GM18861 (cell line): ENCODE data around the gene HPSE2.
"Not testable (repeated sequence)": the region's sequence is repeated elsewhere in the genome, so short reads cannot be mapped to it uniquely, and the experiment has no call there.

Experiments
- ATAC-seq: cut with Tn5 transposase; IDR thresholded peaks from one replicate; pipeline ENCODE4 v1.9.1; 2021; ENCODE audit not compliant: unreplicated experiment

Gene HPSE2

DNA sequence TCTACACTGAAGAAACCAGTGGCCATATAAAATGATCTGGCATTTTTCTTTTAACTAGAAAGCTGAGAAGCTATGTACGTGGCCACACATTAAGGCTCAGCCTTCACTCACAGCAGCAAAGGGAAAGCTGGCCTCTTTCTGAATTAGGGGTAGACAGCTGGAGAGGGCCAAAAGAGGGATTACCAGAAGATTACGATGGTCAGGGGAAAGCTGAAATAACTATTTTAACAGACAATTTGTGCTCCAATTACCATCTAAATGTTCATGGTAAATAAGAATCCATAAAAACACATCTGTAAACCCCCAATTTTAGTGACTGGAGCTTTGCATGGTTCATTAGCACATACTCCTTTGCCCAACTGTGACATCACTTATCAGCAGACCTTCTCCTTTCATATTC lies 314.3 kb downstream of the HPSE2 start:
- no peak for ATAC-seq

DNA sequence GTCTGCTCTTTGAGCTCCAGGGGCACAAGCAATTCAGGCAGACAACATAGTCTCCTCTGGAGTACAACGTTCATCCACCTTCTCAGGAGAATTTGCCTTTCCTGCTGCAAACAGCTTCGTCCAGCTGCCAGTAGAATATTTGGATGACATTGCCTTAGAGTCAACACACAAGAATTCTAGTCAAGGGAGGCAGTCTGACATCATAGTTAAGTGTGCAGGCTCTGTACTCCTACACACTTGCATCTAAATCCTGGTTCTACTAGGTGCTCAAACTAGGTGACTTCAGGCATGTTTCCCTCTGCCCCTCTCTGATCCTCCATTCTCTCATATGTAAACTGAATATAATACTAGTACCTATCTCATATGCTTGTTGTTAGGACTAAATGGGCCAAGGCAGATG lies 314.8 kb downstream of the HPSE2 start:
- ATAC-seq = no peak

DNA sequence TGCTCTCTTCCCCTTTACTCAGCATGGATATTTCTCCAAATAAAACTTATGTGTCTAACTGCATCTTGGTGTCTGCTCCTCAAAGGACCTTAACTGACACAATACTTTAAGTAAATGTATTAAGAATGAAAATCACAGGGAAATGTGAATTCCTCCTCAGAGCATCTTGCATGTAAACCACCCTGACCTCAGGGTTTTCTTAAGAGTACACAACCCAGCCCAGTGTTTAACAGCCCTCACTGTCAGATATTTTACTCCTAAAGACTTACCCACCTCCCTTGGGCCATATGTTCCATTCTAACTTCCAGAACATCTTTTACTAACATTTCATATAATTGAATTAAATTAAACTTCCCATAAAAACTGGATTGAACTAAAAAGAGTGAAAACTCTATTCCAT lies 315.3 kb downstream of the HPSE2 start:
- no peak for ATAC-seq

DNA sequence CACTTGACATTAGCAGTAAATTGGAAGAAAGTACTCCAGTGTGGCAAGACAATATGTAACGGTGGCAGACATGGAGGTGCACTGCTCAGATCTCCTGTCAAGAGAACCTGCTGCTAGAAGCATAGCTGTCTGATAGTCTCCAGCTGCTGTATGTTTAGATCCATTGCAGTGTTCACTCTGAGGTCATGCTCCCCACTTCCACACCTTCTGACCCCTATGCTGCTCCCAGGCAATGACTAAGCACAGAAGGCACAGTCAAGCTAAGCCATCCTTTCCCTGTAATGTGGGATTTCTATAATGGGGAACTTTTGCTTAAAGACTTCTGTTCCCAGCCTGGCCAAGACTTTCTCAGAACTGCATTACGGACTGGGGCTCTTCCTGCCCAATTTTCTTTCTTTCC lies 315.8 kb downstream of the HPSE2 start:
- ATAC-seq = no peak

- ATAC-seq = no peak
Measured at GRCh38 chr10:98917828-98918227, 317.8 kb downstream of the HPSE2 start.

GRCh38 chr10:98916526-98917125 lies 319.0 kb downstream of the HPSE2 start:
- ATAC-seq = no peak

DNA sequence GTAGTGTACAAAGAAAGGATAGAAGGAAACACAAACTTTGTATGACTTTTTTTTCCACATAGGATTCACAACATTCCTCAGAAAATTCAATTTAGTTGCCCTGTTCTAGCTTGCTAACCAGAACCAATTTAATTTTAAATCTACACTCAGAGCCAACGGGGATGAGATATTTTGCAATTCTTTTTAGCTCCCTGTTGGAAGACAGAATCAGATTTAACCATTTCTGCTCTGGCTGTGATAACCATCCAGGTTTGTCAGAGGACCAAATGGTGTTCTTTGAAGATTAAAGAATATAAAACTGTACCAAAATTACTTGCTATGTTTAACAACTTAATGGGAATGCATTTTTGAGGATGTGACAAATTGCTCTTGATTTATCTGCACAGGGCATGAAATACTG lies 319.7 kb downstream of the HPSE2 start:
- no peak for ATAC-seq

DNA sequence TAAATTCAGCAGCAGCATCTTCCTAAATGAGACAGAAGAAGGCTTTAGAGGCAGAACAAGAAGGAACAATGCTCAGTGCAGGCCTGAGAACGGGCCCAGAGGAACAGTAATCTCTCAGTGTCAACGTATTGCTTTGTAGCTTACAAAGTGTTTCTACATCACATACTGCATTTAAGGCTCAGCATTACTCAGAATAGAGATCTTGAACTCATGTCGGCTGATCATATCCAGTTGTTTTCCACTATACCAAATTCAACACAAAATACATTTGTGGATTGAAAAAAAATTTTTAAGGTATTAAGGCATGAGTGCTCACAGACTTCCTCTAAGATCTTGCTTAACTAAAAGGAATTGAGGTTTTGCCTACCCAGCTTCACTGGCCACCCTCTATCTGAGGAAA lies 325.1 kb downstream of the HPSE2 start:
- no peak for ATAC-seq

DNA sequence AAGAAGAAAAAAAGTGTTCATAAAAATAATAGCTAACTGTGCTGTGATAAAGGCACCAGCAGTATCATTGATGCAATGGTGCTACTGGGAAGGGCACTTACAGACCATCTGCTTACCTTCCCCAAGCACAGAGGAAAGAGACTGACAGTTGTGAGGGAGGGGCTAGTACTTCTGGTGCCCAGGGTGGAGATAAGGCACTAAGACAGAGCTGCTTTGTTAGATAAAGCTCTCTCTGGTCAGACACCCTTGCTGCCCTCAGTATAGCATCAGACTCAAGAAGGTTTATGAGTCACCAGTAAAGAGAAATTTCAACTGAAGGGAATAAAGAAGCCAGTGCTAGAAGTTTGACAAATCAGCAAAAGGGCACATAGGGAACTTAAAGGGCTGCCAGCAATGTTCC lies 325.6 kb downstream of the HPSE2 start:
- no peak for ATAC-seq

- ATAC-seq = no peak
Measured at GRCh38 chr10:98908868-98909267, 326.8 kb downstream of the HPSE2 start.

DNA sequence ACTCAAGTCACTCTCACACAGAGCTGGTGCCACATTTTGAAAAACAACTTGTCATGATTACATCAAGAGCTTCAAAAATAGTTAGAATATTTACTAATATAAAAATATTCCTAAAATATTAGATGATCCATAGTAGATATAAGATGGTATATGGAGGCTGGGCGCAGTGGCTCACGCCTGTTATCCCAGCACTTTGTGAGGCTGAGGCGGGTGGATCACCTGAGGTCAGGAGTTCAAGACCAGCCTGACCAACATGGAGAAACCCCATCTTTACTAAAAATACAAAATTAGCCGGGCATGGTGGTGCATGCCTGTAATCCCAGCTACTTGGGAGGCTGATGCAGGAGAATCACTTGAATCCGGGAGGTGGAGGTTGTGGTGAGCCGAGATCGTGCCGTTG lies 327.4 kb downstream of the HPSE2 start:
- ATAC-seq = not testable (repeated sequence)

DNA sequence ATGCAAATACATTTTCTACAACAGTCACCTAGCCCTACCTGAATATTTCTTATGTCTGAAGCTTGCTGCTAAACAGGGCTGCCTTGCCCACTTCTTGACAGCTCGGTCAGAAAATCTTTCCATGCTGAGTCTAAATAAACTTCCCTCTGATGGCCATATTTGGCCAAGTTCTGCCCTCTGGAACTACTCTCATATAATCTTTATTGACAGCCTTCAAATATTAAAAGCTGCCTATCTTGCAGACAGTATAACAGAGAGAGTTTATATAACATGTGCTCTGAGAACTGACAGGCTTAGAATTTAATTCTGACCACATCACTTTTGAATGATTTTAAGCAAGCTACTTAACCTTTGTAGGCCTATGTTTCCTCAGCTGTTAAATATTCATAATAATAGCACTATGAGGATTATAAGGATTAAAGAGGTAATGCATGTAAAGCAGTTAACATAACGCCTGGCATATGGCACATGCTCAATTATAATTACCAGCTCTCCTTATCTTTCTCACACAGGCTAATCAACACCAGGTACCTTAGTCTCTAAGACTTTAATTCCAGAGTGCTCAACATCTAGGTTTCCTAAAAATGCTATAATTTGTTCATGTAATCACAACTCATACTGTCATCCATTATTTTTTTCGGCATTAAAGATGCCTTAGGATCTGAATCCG lies 334.1 kb downstream of the HPSE2 start:
- no peak for ATAC-seq

GRCh38 chr10:98899018-98899417 lies 336.6 kb downstream of the HPSE2 start:
- ATAC-seq = no peak

- ATAC-seq = no peak
Measured at GRCh38 chr10:98892523-98892922, 343.1 kb downstream of the HPSE2 start.

- no peak for ATAC-seq
Measured at GRCh38 chr10:98886686-98887085, 349.0 kb downstream of the HPSE2 start.

GRCh38 chr10:98885378-98885777 lies 350.3 kb downstream of the HPSE2 start:
- ATAC-seq = no peak

DNA sequence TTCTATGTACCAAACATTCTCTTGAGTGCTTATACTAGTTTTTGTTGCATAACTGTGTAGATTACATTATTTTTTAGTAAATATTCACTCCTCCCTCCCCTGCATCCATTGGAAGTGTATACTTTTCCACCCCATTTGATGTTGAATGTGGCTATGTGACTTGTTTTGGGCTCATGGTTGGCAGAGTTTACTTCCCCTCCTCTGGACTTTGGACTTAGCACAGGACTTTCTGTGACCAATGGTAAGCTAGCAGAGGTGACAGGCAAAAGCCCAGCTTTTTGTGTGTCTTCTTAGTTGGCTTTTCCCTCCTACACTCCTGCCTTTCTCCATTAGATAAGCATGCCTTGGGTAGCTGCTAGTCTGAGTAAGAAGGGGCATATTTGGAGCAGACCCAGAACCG lies 353.9 kb downstream of the HPSE2 start:
- no peak for ATAC-seq

- no peak for ATAC-seq
Measured at GRCh38 chr10:98880971-98881370, 354.7 kb downstream of the HPSE2 start.

GRCh38 chr10:98878921-98879320 lies 356.7 kb downstream of the HPSE2 start:
- ATAC-seq = no peak

GRCh38 chr10:98878418-98878817 lies 357.2 kb downstream of the HPSE2 start:
- ATAC-seq = no peak

DNA sequence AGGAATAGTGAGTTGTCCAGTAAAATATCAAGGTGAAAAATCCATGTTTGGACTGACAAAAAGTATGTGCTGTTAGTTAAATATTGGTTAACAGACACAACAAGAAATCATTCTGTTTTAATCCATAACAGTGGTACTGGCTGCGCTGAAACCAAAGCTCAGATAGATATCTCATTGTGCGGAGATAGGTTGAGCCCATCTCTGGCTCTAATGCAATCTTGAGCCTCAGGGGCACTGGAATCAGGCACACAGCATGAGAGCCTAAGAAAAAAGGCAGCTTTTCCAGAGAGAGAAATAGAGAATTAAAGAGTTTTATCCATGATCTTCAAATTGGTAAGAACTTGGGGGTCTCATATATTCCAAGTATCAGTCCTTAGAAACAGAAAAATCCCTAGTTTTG lies 373.7 kb downstream of the HPSE2 start:
- no peak for ATAC-seq

- ATAC-seq = no peak
Measured at GRCh38 chr10:98858525-98858924, 377.1 kb downstream of the HPSE2 start.
